ENCODE data around the gene PGGHG. TPM values are rescaled to one million over a fixed set of nuclear protein-coding genes. Genes with fewer than 3 reads are reported as not detected.

PGGHG gene
- total RNA-seq, 1 donor from 2014 or later: 163 TPM

DNA sequence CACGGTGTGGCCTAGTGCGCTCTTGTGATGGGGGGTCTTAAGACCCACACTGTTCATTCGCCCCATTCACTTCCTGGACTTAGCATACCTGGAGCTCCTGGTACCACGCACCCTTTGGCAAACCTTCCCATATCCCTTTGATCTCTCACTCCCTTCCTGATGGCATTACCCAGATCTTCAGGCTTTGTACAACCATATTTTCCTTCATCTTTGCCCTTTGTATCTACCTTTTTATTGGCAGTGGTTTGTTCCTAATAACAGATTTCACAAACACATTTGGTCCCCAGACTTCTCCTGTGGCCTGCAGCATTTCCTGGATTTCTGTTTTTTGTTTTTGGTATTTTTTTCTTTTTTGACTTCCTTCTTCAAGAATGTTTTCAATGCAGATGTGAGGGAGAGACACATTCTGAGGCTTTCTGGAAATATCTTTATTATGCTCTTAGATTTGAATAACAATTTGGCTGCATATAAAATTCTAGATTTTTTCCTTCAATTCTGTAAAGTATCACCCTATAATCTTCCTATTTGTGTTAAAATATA lies 47.8 kb downstream of the PGGHG start:
- DNase-seq (no peak), ATAC-seq (no peak)
- Histone ChIP-seq H3K27ac (peak overlapping the region; percentile 67), H3K27me3 (ENCODE audit: low read depth) (no peaks in the 10 kb centered on the region), H3K9me3 (no peaks in the 10 kb centered on the region), H3K4me1 (peaks cover 14% of the 10 kb centered on the region), H3K36me3 (no peaks in the 10 kb centered on the region), H3K4me3 (no peak overlapping the region)
- intact Hi-C loops (cut with DNase I): no loop called here
- TF ChIP-seq, protein P1, sequence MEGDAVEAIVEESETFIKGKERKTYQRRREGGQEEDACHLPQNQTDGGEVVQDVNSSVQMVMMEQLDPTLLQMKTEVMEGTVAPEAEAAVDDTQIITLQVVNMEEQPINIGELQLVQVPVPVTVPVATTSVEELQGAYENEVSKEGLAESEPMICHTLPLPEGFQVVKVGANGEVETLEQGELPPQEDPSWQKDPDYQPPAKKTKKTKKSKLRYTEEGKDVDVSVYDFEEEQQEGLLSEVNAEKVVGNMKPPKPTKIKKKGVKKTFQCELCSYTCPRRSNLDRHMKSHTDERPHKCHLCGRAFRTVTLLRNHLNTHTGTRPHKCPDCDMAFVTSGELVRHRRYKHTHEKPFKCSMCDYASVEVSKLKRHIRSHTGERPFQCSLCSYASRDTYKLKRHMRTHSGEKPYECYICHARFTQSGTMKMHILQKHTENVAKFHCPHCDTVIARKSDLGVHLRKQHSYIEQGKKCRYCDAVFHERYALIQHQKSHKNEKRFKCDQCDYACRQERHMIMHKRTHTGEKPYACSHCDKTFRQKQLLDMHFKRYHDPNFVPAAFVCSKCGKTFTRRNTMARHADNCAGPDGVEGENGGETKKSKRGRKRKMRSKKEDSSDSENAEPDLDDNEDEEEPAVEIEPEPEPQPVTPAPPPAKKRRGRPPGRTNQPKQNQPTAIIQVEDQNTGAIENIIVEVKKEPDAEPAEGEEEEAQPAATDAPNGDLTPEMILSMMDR (IDR thresholded peaks at IDR 0.05): no peak

- TF ChIP-seq, protein P1 (IDR thresholded peaks at IDR 0.05): no peak
- peaks cover 14% of the 10 kb centered on the region for H3K4me1 ChIP-seq
- no peak for ATAC-seq
- H3K27me3 ChIP-seq (ENCODE audit: low read depth): no peaks in the 10 kb centered on the region
- H3K9me3 ChIP-seq: no peaks in the 10 kb centered on the region
- H3K27ac ChIP-seq: no peak overlapping the region
- H3K4me3 ChIP-seq: no peak overlapping the region
- intact Hi-C loops (cut with DNase I): no loop called here
- DNase-seq: no peak
- no peaks in the 10 kb centered on the region for H3K36me3 ChIP-seq
These were observed 48.8 kb downstream of the PGGHG start for GRCh38 chr11:337711-338110.

- DNase-seq: no peak
- Histone ChIP-seq H3K9me3 (no peaks in the 10 kb centered on the region), H3K36me3 (no peaks in the 10 kb centered on the region), H3K27me3 (ENCODE audit: low read depth) (no peaks in the 10 kb centered on the region), H3K27ac (no peak overlapping the region), H3K4me3 (no peak overlapping the region), H3K4me1 (peaks cover 14% of the 10 kb centered on the region)
- TF ChIP-seq, protein P1 (IDR thresholded peaks at IDR 0.05): no peak
- intact Hi-C loops (cut with DNase I): no loop called here
- ATAC-seq: no peak
These were observed 51.0 kb downstream of the PGGHG start for GRCh38 chr11:339963-340362.

DNA sequence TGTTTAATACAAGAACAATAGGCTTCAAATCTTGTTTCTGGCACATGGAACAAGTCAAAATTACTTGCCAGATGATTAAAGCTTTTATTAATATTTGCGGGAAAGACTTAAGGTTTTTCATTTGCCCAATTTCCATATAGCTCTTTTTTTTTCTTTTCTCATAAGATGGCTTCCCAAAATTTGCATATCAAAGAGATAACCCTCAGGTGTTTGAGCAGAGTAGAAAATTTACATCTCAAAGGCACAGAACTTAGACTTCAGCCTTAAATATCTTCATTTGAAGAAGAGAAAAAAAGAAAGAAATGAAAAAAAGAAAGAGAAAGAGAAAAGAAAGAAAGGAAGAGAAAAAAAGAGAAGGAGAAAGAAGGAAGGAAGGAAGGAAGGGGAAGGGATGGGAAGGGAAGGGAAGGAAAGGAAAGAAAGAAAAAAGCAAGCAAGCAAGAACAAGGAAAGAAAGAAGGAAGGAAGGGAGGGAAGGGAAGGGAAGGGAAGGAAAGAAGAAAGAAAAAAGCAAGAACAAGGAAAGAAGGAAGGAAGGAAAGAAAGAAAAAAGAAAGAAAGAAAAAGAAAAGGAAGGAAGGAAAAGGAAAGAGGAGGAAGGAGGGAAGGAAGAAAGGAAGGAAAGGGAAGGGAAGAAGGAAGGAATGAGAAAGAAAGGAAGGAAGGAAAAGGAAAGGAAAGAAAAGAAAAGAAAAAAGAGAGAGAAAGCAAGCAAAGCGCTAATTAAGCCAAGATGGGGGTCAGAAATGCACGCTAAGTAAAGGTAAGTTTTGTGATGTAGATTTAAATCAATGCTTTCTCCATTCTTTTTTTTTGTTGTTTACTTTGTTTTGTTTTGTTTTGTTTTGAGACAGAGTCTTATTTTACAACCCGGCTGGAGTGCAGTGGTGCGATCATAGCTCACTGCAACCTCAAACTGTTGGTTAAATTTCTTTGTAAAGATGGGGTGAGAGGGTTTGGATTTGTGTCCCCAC lies 51.9 kb downstream of the PGGHG start:
- H3K27ac ChIP-seq: no peak overlapping the region

DNA sequence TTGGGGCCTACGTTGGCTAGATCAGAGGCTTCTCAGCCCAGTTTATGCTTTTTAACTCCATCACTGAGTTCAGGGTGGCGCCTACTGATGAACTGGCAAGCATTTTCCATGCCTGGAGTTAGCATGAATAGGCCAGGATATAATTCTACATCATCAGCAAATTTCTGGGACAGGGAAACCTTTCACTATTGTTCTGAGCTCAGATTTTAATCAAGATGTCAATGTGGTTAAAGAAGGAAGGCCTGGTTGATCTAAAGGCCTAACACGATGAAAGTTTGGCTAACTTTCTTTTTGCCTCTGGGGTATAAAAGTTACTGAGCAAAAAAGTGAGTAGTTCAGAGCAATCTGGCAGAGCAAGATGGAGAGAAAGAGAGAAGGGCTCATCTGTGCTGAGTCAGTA lies 53.4 kb downstream of the PGGHG start:
- Histone ChIP-seq H3K27ac (peak overlapping the region; percentile 18), H3K27me3 (ENCODE audit: low read depth) (no peaks in the 10 kb centered on the region), H3K36me3 (no peaks in the 10 kb centered on the region), H3K4me3 (no peak overlapping the region), H3K4me1 (no peaks in the 10 kb centered on the region), H3K9me3 (no peaks in the 10 kb centered on the region)
- no peak for ATAC-seq
- DNase-seq: no peak
- TF ChIP-seq, protein P1 (IDR thresholded peaks at IDR 0.05): no peak
- intact Hi-C loops (cut with DNase I): no loop called here

More for the DNA sequence above, 51.9 kb downstream of the PGGHG start:
- peaks cover 9% of the 10 kb centered on the region for H3K4me1 ChIP-seq
- H3K27me3 ChIP-seq (ENCODE audit: low read depth): no peaks in the 10 kb centered on the region
- intact Hi-C loops (cut with DNase I): no loop called here
- H3K4me3 ChIP-seq: no peak overlapping the region
- no peaks in the 10 kb centered on the region for H3K36me3 ChIP-seq
- DNase-seq (no peak), ATAC-seq (no peak)
- TF ChIP-seq, protein P1 (IDR thresholded peaks at IDR 0.05): no peak
- no peaks in the 10 kb centered on the region for H3K9me3 ChIP-seq

All from lower lobe of right lung (tissue), 2 donors.